ENCODE measurements around the gene SNRNP70. TPM values are rescaled to one million over a fixed set of nuclear protein-coding genes. Genes with fewer than 3 reads are reported as not detected.
"Not testable (repeated sequence)": the region's sequence is repeated elsewhere in the genome, so short reads cannot be mapped to it uniquely, and the experiment has no call there.

Gene SNRNP70
- total and polyA plus RNA-seq, 2 donors (not counting 1 experiment from before 2014, with no cell fraction given), result 72.2 to 142 TPM

DNA sequence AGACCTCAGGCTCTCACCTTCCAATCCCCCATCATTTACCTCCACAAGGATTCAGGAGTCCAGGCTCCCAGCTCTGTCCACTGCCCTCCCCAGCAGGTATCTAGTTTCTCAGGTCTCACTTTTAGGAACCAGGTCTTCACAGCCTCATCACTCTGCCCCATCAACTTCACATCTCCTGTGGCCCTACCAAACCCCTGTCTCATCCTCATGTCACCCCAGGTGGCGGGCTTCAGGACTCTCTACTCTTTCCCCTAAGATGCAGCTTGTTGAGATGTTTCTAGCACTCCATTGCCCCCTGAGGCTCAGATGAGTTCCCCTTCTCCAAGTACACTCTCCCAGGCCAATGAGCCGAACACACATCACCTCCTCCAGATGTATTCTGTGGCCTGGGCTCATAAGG lies 35.6 kb downstream of the SNRNP70 start:
- Histone ChIP-seq H3K27ac (ENCODE audit: insufficient read depth, low read length) (no peak overlapping the region), H3K36me3 (ENCODE audit: control insufficient read depth, insufficient read depth, low read length) (no peaks in the 10 kb centered on the region), H4K20me1 (ENCODE audit: control insufficient read depth, extremely low read depth, insufficient read depth, low read length) (no peaks in the 10 kb centered on the region), H2AFZ (ENCODE audit: low read length) (no peak overlapping the region), H3K9ac (ENCODE audit: insufficient read depth, low read length) (no peak overlapping the region), H3K9me3 (ENCODE audit: control insufficient read depth, insufficient read depth, low read depth, low read length) (no peaks in the 10 kb centered on the region), H3K4me1 (ENCODE audit: control insufficient read depth, extremely low read depth, insufficient read depth, low read length) (peaks cover 7% of the 10 kb centered on the region), H3K4me3 (replicated peaks in 1 of 4; ENCODE audit: control extremely low read depth in 1 of 4, insufficient read depth in 1 of 4, low read depth in 3 of 4, low read length in 4 of 4) (no peak overlapping the region), H3K4me2 (ENCODE audit: extremely low read depth, insufficient read depth, low read length) (no peak overlapping the region), H3K79me2 (ENCODE audit: control insufficient read depth, insufficient read depth, low read length) (no peaks in the 10 kb centered on the region), H3K27me3 (ENCODE audit: control insufficient read depth, insufficient read depth, low read length) (peaks cover 13% of the 10 kb centered on the region)
- no peak for DNase-seq (ENCODE audit: low read depth in 2 of 2)
- TF ChIP-seq, protein P1, sequence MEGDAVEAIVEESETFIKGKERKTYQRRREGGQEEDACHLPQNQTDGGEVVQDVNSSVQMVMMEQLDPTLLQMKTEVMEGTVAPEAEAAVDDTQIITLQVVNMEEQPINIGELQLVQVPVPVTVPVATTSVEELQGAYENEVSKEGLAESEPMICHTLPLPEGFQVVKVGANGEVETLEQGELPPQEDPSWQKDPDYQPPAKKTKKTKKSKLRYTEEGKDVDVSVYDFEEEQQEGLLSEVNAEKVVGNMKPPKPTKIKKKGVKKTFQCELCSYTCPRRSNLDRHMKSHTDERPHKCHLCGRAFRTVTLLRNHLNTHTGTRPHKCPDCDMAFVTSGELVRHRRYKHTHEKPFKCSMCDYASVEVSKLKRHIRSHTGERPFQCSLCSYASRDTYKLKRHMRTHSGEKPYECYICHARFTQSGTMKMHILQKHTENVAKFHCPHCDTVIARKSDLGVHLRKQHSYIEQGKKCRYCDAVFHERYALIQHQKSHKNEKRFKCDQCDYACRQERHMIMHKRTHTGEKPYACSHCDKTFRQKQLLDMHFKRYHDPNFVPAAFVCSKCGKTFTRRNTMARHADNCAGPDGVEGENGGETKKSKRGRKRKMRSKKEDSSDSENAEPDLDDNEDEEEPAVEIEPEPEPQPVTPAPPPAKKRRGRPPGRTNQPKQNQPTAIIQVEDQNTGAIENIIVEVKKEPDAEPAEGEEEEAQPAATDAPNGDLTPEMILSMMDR (conservative IDR thresholded peaks at IDR 0.05 in 1 of 2, IDR thresholded peaks at IDR 0.05 in 1 of 2; ENCODE audit: low read depth in 1 of 2, low read length in 2 of 2), result no peak
- TF ChIP-seq EZH2 (IDR thresholded peaks at IDR 0.05; ENCODE audit: low read length, missing control alignments), result no peak

GRCh38 chr19:49121841-49122240 lies 36.6 kb downstream of the SNRNP70 start:
- not testable (repeated sequence) for H3K4me2 ChIP-seq (ENCODE audit: extremely low read depth, insufficient read depth, low read length); H3K4me1 ChIP-seq (ENCODE audit: control insufficient read depth, extremely low read depth, insufficient read depth, low read length); DNase-seq (ENCODE audit: low read depth in 2 of 2); H4K20me1 ChIP-seq (ENCODE audit: control insufficient read depth, extremely low read depth, insufficient read depth, low read length); H3K9ac ChIP-seq (ENCODE audit: insufficient read depth, low read length); H3K27ac ChIP-seq (ENCODE audit: insufficient read depth, low read length); H3K79me2 ChIP-seq (ENCODE audit: control insufficient read depth, insufficient read depth, low read length); H2AFZ ChIP-seq (ENCODE audit: low read length); H3K36me3 ChIP-seq (ENCODE audit: control insufficient read depth, insufficient read depth, low read length); H3K9me3 ChIP-seq (ENCODE audit: control insufficient read depth, insufficient read depth, low read depth, low read length); H3K4me3 ChIP-seq (replicated peaks in 1 of 4; ENCODE audit: control extremely low read depth in 1 of 4, insufficient read depth in 1 of 4, low read depth in 3 of 4, low read length in 4 of 4)
- peaks cover 13% of the 10 kb centered on the region for H3K27me3 ChIP-seq (ENCODE audit: control insufficient read depth, insufficient read depth, low read length)

DNA sequence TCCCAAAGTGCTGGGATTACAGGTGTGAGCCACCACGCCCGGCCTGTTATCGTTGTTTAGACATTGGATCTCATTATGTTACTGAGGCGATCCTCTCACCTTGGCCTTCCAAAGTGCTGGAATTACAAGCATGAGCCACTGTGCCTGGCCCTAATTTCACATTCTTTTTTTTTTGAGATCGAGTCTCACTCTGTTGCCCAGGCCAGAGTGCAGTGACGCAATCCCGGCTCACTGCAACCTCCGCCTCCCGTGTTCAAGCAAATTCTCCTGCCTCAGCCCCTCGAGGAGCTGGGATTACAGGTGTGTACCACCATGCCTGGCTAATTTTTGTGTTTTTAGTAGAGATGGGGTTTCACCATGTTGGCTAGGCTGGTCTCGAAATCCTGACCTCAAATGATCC lies 38.0 kb downstream of the SNRNP70 start:
- H3K27ac ChIP-seq (ENCODE audit: insufficient read depth, low read length); H2AFZ ChIP-seq (ENCODE audit: low read length); H3K4me3 ChIP-seq (replicated peaks in 1 of 4; ENCODE audit: control extremely low read depth in 1 of 4, insufficient read depth in 1 of 4, low read depth in 3 of 4, low read length in 4 of 4); H3K79me2 ChIP-seq (ENCODE audit: control insufficient read depth, insufficient read depth, low read length); H4K20me1 ChIP-seq (ENCODE audit: control insufficient read depth, extremely low read depth, insufficient read depth, low read length); H3K9ac ChIP-seq (ENCODE audit: insufficient read depth, low read length); H3K9me3 ChIP-seq (ENCODE audit: control insufficient read depth, insufficient read depth, low read depth, low read length); H3K4me2 ChIP-seq (ENCODE audit: extremely low read depth, insufficient read depth, low read length); H3K36me3 ChIP-seq (ENCODE audit: control insufficient read depth, insufficient read depth, low read length); H3K4me1 ChIP-seq (ENCODE audit: control insufficient read depth, extremely low read depth, insufficient read depth, low read length); DNase-seq (ENCODE audit: low read depth in 2 of 2): not testable (repeated sequence)
- H3K27me3 ChIP-seq (ENCODE audit: control insufficient read depth, insufficient read depth, low read length), result peaks cover 13% of the 10 kb centered on the region

DNA sequence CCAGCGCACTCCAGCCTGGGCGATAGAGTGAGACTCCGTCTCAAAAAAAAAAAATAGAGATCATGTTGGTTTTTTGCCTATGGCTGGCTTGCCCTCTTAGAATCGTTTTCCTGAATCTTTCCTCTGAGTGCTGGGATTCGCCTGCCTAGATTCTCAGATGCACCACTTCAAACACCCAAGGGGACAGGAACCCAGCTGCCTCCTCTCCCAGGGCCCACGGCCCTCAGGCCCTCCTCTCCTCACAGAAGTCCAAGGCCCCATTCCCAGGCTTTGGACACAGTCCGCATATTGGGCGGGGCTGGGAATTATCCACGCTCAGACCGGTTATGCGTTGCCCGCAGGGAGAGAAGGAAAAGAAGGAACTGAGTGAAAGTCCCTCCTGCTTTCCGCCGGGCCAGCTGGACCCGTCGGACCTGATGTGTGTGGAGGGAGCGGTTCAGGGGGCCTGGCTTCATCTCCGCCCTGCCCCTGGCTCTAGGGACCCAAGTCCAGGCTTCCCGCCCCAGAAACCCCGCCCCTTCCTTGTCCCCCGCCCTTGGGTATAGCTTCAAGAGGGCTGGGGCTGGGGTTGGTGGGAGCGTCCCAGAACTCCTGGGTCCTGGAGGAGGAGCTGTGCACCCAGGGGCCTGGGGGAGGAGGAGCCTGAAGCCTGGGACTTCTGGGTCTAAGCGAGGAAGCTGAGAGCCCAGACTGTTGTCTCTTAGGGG lies 39.9 kb downstream of the SNRNP70 start:
- TF ChIP-seq, protein P1 (conservative IDR thresholded peaks at IDR 0.05 in 1 of 2, IDR thresholded peaks at IDR 0.05 in 1 of 2; ENCODE audit: low read depth in 1 of 2, low read length in 2 of 2), result no peak
- TF ChIP-seq EZH2 (IDR thresholded peaks at IDR 0.05; ENCODE audit: low read length, missing control alignments), result no peak
- H3K4me1 ChIP-seq (ENCODE audit: control insufficient read depth, extremely low read depth, insufficient read depth, low read length), result no peaks in the 10 kb centered on the region
- no peaks in the 10 kb centered on the region for H3K36me3 ChIP-seq (ENCODE audit: control insufficient read depth, insufficient read depth, low read length)
- H3K27ac ChIP-seq (ENCODE audit: insufficient read depth, low read length), result no peak overlapping the region
- H4K20me1 ChIP-seq (ENCODE audit: control insufficient read depth, extremely low read depth, insufficient read depth, low read length), result no peaks in the 10 kb centered on the region
- no peak overlapping the region for H2AFZ ChIP-seq (ENCODE audit: low read length)
- no peaks in the 10 kb centered on the region for H3K9me3 ChIP-seq (ENCODE audit: control insufficient read depth, insufficient read depth, low read depth, low read length)
- no peak overlapping the region for H3K4me2 ChIP-seq (ENCODE audit: extremely low read depth, insufficient read depth, low read length)
- H3K79me2 ChIP-seq (ENCODE audit: control insufficient read depth, insufficient read depth, low read length), result no peaks in the 10 kb centered on the region
- peaks cover 9% of the 10 kb centered on the region for H3K27me3 ChIP-seq (ENCODE audit: control insufficient read depth, insufficient read depth, low read length)
- H3K9ac ChIP-seq (ENCODE audit: insufficient read depth, low read length), result no peak overlapping the region
- DNase-seq (ENCODE audit: low read depth in 2 of 2), result no peak
- H3K4me3 ChIP-seq (replicated peaks in 1 of 4; ENCODE audit: control extremely low read depth in 1 of 4, insufficient read depth in 1 of 4, low read depth in 3 of 4, low read length in 4 of 4), result no peak overlapping the region
